MG63 (cell line): ENCODE results near the gene KIFAP3. TPM values are rescaled to one million over a fixed set of nuclear protein-coding genes. Genes with fewer than 3 reads are reported as not detected.

Experiments
- DNase-seq: peaks from one replicate; pipeline ENCODE4 v3.0.0-alpha.2; 2020
- H3K27me3 ChIP-seq: fragments of 250-450 bp; sonication (Bioruptor Pico); 2 replicates; pipeline ENCODE4 v1.5.1; 2020; ENCODE audit warnings: mild to moderate bottlenecking, moderate library complexity
- H3K36me3 ChIP-seq: fragments of 250-450 bp; sonication (Bioruptor Pico); 2 replicates; pipeline ENCODE4 v1.5.1; 2020; ENCODE audit warnings: mild to moderate bottlenecking, moderate library complexity
- H3K4me3 ChIP-seq: fragments of 250-450 bp; sonication (Bioruptor Pico); 2 replicates; pipeline ENCODE4 v1.5.1; 2020; ENCODE audit warnings: mild to moderate bottlenecking, moderate library complexity
- H3K9me3 ChIP-seq: fragments of 250-450 bp; sonication (Bioruptor Pico); 2 replicates; pipeline ENCODE4 v1.5.1; 2020; ENCODE audit warnings: mild to moderate bottlenecking, moderate library complexity
- total RNA-seq: library from RNA; depleted of rRNA; stranded (reverse); fragments of >200 nt; shearing (Covaris generic); gene quantifications from 2 replicates; pipeline ENCODE4 v1.2.3, GENCODE V29; 2014; ENCODE audit warnings: low replicate concordance

The KIFAP3 gene
- total RNA-seq, 1 experiment from 2014 or later, result 13.8 TPM

GRCh38 chr1:169951108-169951507, 123.4 kb downstream of the KIFAP3 start:
- Histone ChIP-seq H3K9me3 (no peaks in the 10 kb centered on the region), H3K27me3 (no peaks in the 10 kb centered on the region), H3K36me3 (no peaks in the 10 kb centered on the region), H3K4me3 (no peak overlapping the region)
- no peak for DNase-seq

- no peak for DNase-seq
- Histone ChIP-seq H3K27me3 (no peaks in the 10 kb centered on the region), H3K9me3 (no peaks in the 10 kb centered on the region), H3K4me3 (no peak overlapping the region), H3K36me3 (no peaks in the 10 kb centered on the region)
Observed at GRCh38 chr1:169949139-169949538, 125.4 kb downstream of the KIFAP3 start.

- H3K27me3 ChIP-seq, result no peaks in the 10 kb centered on the region
- no peak for DNase-seq
- no peaks in the 10 kb centered on the region for H3K36me3 ChIP-seq
Observed at GRCh38 chr1:169946206-169946605, 128.3 kb downstream of the KIFAP3 start.

GRCh38 chr1:169945181-169945580, 129.3 kb downstream of the KIFAP3 start:
- Histone ChIP-seq H3K4me3 (no peak overlapping the region), H3K36me3 (no peaks in the 10 kb centered on the region), H3K27me3 (no peaks in the 10 kb centered on the region), H3K9me3 (no peaks in the 10 kb centered on the region)
- DNase-seq, result no peak

More at GRCh38 chr1:169946206-169946605, 128.3 kb downstream of the KIFAP3 start:
- no peak overlapping the region for H3K4me3 ChIP-seq
- H3K9me3 ChIP-seq, result no peaks in the 10 kb centered on the region

- no peak overlapping the region for H3K4me3 ChIP-seq
- DNase-seq, result no peak
- H3K36me3 ChIP-seq, result no peaks in the 10 kb centered on the region
- H3K27me3 ChIP-seq, result no peaks in the 10 kb centered on the region
- no peaks in the 10 kb centered on the region for H3K9me3 ChIP-seq
Observed at GRCh38 chr1:169944621-169945020, 129.9 kb downstream of the KIFAP3 start.

- H3K4me3 ChIP-seq, result no peak overlapping the region
- H3K9me3 ChIP-seq, result no peaks in the 10 kb centered on the region
- no peaks in the 10 kb centered on the region for H3K36me3 ChIP-seq
- no peak for DNase-seq
- H3K27me3 ChIP-seq, result no peaks in the 10 kb centered on the region
Observed at GRCh38 chr1:169943963-169944526, 130.4 kb downstream of the KIFAP3 start.

DNA sequence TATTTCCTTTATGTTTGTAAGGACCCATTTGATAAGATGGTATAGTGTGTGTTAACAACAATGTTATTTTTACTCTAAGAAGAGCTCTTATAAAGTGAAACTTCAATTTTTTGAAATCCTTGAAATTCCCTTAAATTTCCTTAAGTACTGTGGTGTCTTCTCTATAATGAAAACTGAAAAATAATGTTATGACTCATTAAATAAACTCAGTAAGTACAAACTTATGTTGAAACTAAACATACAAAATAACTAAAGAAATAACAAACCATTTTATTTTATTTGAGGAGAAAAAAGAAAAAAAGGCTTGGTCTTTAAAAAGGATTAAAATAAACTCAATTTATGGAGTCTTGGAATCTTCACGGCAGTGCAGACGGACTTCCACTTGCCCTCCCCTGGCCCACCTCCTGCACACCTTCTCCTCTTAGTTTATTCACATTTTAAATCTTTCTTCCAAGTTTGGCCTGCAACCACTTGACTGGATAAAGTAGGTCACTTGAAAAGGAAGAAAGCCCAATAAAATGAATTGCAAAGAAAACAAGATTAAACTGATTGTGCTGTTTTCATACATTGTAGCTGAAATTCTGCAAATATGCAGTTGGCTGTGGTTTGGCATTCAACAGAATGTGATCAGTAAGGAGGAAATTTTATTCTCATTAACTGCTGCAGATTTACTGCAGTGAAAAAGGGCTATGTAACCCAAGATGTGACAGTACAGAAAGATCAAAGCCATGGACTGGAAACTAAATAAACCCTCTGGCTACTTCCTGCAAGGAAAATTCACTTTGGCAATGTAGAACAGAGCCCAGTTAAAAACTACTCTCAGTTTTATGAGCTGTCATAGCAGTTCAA, 132.3 kb downstream of the KIFAP3 start:
- Histone ChIP-seq H3K36me3 (no peaks in the 10 kb centered on the region), H3K27me3 (no peaks in the 10 kb centered on the region), H3K4me3 (no peak overlapping the region), H3K9me3 (no peaks in the 10 kb centered on the region)
- no peak for DNase-seq

- DNase-seq, result peak; percentile 7
- no peaks in the 10 kb centered on the region for H3K9me3 ChIP-seq
Observed at GRCh38 chr1:169933984-169934725, 140.3 kb downstream of the KIFAP3 start.

DNA sequence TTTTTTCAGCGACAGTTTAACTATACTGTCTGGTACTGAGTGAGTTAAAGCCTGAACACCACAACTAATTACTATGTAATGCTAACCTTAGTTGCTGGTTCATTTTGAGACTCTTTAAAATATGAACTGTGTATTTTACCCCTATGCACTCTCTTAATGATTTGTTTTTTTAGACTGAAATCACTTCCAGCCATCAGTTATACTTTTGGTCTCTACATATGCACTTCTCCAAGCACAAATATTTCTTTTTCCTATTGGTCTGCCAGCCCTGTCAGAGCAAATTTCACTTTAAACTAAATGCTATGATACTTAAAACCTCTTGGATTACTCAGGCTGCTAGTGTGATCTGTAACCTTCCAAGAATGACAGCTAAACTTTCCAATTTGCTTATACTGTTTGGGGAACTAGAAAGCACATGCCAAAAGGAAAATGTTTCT, 142.7 kb downstream of the KIFAP3 start:
- H3K4me3 ChIP-seq, result no peak overlapping the region
- DNase-seq, result no peak
- no peaks in the 10 kb centered on the region for H3K27me3 ChIP-seq

More at GRCh38 chr1:169933984-169934725, 140.3 kb downstream of the KIFAP3 start:
- no peak overlapping the region for H3K4me3 ChIP-seq
- no peaks in the 10 kb centered on the region for H3K27me3 ChIP-seq
- H3K36me3 ChIP-seq, result no peaks in the 10 kb centered on the region

GRCh38 chr1:169929210-169929526, 145.3 kb downstream of the KIFAP3 start:
- Histone ChIP-seq H3K4me3 (no peak overlapping the region), H3K9me3 (no peaks in the 10 kb centered on the region), H3K27me3 (no peaks in the 10 kb centered on the region), H3K36me3 (no peaks in the 10 kb centered on the region)
- no peak for DNase-seq

More for the DNA sequence above, 142.7 kb downstream of the KIFAP3 start:
- H3K9me3 ChIP-seq, result no peaks in the 10 kb centered on the region
- no peaks in the 10 kb centered on the region for H3K36me3 ChIP-seq

- no peaks in the 10 kb centered on the region for H3K9me3 ChIP-seq
- no peaks in the 10 kb centered on the region for H3K27me3 ChIP-seq
- DNase-seq, result no peak
- no peak overlapping the region for H3K4me3 ChIP-seq
- no peaks in the 10 kb centered on the region for H3K36me3 ChIP-seq
Observed at GRCh38 chr1:169928438-169929209, 145.9 kb downstream of the KIFAP3 start.

- no peaks in the 10 kb centered on the region for H3K36me3 ChIP-seq
- H3K9me3 ChIP-seq, result no peaks in the 10 kb centered on the region
- DNase-seq, result no peak
- H3K4me3 ChIP-seq, result no peak overlapping the region
- no peaks in the 10 kb centered on the region for H3K27me3 ChIP-seq
Observed at GRCh38 chr1:169925505-169926482, 148.7 kb downstream of the KIFAP3 start.

- no peaks in the 10 kb centered on the region for H3K9me3 ChIP-seq
- no peak for DNase-seq
- H3K27me3 ChIP-seq, result no peaks in the 10 kb centered on the region
- no peaks in the 10 kb centered on the region for H3K36me3 ChIP-seq
- no peak overlapping the region for H3K4me3 ChIP-seq
Observed at GRCh38 chr1:169924829-169925228, 149.7 kb downstream of the KIFAP3 start.

DNA sequence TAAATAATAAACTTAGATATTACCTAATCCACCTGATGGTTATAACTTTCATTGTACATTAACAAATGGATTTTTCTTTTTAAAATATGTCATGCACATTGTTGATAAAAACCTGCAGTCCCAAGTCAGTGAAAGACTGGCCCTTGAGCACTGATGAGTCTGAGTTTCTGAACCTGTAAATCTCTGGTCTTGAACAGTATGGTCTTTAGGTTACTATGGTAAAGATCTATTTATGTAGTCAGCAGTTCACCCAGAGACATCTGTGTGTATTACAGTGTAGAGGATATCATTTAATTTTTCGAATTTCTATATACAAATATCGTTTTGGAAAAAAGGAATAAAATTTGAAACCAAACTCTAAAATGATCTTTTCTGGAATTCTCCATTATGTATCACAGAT, 150.4 kb downstream of the KIFAP3 start:
- H3K4me3 ChIP-seq, result no peak overlapping the region
- no peaks in the 10 kb centered on the region for H3K9me3 ChIP-seq
- DNase-seq, result no peak
- H3K27me3 ChIP-seq, result no peaks in the 10 kb centered on the region
- H3K36me3 ChIP-seq, result no peaks in the 10 kb centered on the region

- H3K27me3 ChIP-seq, result no peaks in the 10 kb centered on the region
- H3K36me3 ChIP-seq, result no peaks in the 10 kb centered on the region
- no peaks in the 10 kb centered on the region for H3K9me3 ChIP-seq
- no peak overlapping the region for H3K4me3 ChIP-seq
- DNase-seq, result no peak
Observed at GRCh38 chr1:169921080-169921479, 153.4 kb downstream of the KIFAP3 start.

- H3K36me3 ChIP-seq, result no peaks in the 10 kb centered on the region
- H3K27me3 ChIP-seq, result no peaks in the 10 kb centered on the region
- no peak overlapping the region for H3K4me3 ChIP-seq
- H3K9me3 ChIP-seq, result no peaks in the 10 kb centered on the region
- DNase-seq, result no peak
Observed at GRCh38 chr1:169918927-169919326, 155.6 kb downstream of the KIFAP3 start.
